Measurements from ENCODE around the gene ZNF407.

Gene ZNF407

GRCh38 chr18:74982946-74983635 is 385.4 kb downstream of the ZNF407 start:
- no peak for DNase-seq

GRCh38 chr18:74989134-74989533 is 391.5 kb downstream of the ZNF407 start:
- no peak for DNase-seq

GRCh38 chr18:74990563-74991081 is 393.0 kb downstream of the ZNF407 start:
- no peak for DNase-seq

- peak; percentile 9 for DNase-seq
Measured at GRCh38 chr18:74994502-74995418, 397.1 kb downstream of the ZNF407 start.

- DNase-seq: no peak
Measured at GRCh38 chr18:74995419-74995736, 397.7 kb downstream of the ZNF407 start.

GRCh38 chr18:74996055-74996454 is 398.4 kb downstream of the ZNF407 start:
- no peak for DNase-seq

GRCh38 chr18:74996996-74997395 is 399.3 kb downstream of the ZNF407 start:
- DNase-seq: no peak

- DNase-seq: no peak
Measured at GRCh38 chr18:75000920-75001319, 403.2 kb downstream of the ZNF407 start.

GRCh38 chr18:75003039-75003438 is 405.4 kb downstream of the ZNF407 start:
- DNase-seq: no peak

- DNase-seq: no peak
Measured at GRCh38 chr18:75003764-75004690, 406.4 kb downstream of the ZNF407 start.

GRCh38 chr18:75005626-75006025 is 408.0 kb downstream of the ZNF407 start:
- DNase-seq: no peak

- DNase-seq: no peak
Measured at GRCh38 chr18:75008186-75008585, 410.5 kb downstream of the ZNF407 start.

- no peak for DNase-seq
Measured at GRCh38 chr18:75009296-75009695, 411.6 kb downstream of the ZNF407 start.

- no peak for DNase-seq
Measured at GRCh38 chr18:75009878-75010277, 412.2 kb downstream of the ZNF407 start.

- no peak for DNase-seq
Measured at GRCh38 chr18:75010278-75010677, 412.6 kb downstream of the ZNF407 start.

- DNase-seq: no peak
Measured at GRCh38 chr18:75010689-75011088, 413.0 kb downstream of the ZNF407 start.

- DNase-seq: no peak
Measured at GRCh38 chr18:75016025-75016717, 418.5 kb downstream of the ZNF407 start.

GRCh38 chr18:75023473-75023872 is 425.8 kb downstream of the ZNF407 start:
- DNase-seq: no peak

- no peak for DNase-seq
Measured at GRCh38 chr18:75024871-75025270, 427.2 kb downstream of the ZNF407 start.

- no peak for DNase-seq
Measured at GRCh38 chr18:75025573-75025972, 427.9 kb downstream of the ZNF407 start.

- no peak for DNase-seq
Measured at GRCh38 chr18:75029481-75029880, 431.8 kb downstream of the ZNF407 start.

GRCh38 chr18:75031717-75032317 is 434.1 kb downstream of the ZNF407 start:
- no peak for DNase-seq
